Lower lobe of right lung (tissue), 2 donors: Measurements from ENCODE around the gene A1BG. TPM values are rescaled to one million over a fixed set of nuclear protein-coding genes. Genes with fewer than 3 reads are reported as not detected.

ENCODE experiments used
- ATAC-seq, 2 donors: fragments of 200-7000 bp; cut with Tn5 transposase; one replicate each; pipeline ENCODE4 v1.9.1; 2020 to 2022; ENCODE audit warnings: mild to moderate bottlenecking in 2 of 2, moderate library complexity in 2 of 2
- DNase-seq: peaks from one replicate; pipeline ENCODE4 v3.0.0-alpha.2; 2020
- H3K27ac ChIP-seq: fragments of 200-600 bp; one replicate; pipeline ENCODE4 v1.8.0; 2022
- H3K27me3 ChIP-seq: fragments of 200-600 bp; one replicate; pipeline ENCODE4 v1.8.0; 2022; ENCODE audit warnings: low read depth
- H3K36me3 ChIP-seq: fragments of 200-600 bp; one replicate; pipeline ENCODE4 v1.8.0; 2022; ENCODE audit warnings: mild to moderate bottlenecking
- H3K4me1 ChIP-seq: fragments of 200-600 bp; one replicate; pipeline ENCODE4 v1.8.0; 2022
- H3K4me3 ChIP-seq: fragments of 200-600 bp; one replicate; pipeline ENCODE4 v1.8.0; 2022; ENCODE audit warnings: mild to moderate bottlenecking
- H3K9me3 ChIP-seq: fragments of 200-600 bp; one replicate; pipeline ENCODE4 v1.8.0; 2022
- CTCF ChIP-seq: fragments of 200-600 bp; IDR thresholded peaks from one replicate; pipeline ENCODE4 v1.8.0; 2022; ENCODE audit warnings: antibody characterized with exemption, mild to moderate bottlenecking
- intact Hi-C: fragments of 100-400 bp; cut with DNase I; formaldehyde crosslinking; loops from one replicate; pipeline ENCODE4 v1.11.0; 2022
- total RNA-seq: library from RNA; stranded (reverse); fragmentation: NEBNext Ultra II Directional; extraction: Animal tissue kit (Norgen Biotek cat#: 25700); gene quantifications from one replicate; pipeline ENCODE4 v1.2.1, GENCODE V29; 2021
- donor health status: DM: no; HTN: yes; CAD: no; lungs with severe emphysema.

The A1BG gene
- total RNA-seq, 1 donor from 2014 or later, result 14.0 TPM

DNA sequence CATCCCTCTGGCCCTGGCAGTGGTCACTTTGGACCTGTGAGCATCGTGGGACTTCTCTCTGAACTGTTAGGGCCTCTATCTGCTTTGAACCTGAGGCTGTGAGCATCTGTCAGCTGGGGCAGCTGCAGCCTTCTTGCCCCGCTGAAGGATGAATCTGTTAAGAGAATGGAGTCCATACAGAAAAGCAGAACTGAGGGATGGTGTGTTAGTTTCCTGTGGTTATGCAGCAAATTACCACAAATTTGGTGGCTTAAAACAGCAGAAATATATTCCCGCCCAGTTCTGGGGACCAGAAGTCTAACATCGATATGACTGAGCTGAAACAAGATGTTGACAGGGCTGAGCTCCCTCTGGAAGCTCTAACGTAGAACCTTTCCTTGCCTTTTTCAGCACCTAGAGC is 10.9 kb upstream of the A1BG start:
- Histone ChIP-seq H3K9me3 (no peaks in the 10 kb centered on the region), H3K27me3 (peaks cover 7% of the 10 kb centered on the region), H3K36me3 (no peaks in the 10 kb centered on the region), H3K27ac (no peak overlapping the region), H3K4me1 (peaks cover 10% of the 10 kb centered on the region), H3K4me3 (peak overlapping the region; percentile 1)
- no peak for DNase-seq
- intact Hi-C loops, result no loop called here
- no peak for TF ChIP-seq CTCF
- ATAC-seq, result no peak

DNA sequence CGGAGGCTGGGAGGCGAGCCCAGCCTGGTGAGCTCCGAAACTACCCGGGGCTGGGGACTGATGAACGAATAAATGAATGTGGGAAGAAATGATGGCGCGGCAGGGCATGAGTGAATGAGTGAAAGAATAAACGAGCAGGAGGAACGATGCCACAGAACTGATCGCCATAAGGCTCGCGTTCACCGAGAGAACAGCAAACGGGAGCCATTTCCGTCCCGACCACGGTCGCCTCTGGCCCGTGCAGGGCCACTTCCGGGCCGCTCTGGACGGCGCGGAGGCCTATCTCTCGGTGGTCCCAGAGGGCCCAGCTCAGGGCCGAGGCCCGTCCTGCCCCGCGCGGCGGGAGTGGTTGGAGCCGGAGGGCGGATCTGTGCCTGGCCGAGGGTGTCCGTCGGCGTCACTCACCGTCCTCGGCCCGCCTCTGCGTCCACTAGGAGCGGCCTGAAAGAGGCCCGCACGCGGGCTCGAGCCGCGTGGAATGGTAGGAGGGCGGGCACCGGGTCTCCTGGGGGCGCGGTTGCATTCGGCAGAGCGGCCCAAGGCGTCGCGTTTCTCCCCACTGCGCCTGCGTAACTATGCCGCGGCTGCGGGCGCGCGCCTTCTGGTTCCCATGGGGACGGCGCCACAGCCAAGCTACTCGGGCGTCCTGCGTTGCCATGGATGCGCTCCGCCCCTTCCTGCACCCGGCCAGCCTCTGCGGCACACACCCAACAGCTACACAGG is 9.1 kb upstream of the A1BG start, which contains the start of gene ZNF497:
Gene ZNF497 (minus strand): TSS at position 480 of the 723 bp plus-strand sequence. CDS start 5,116 bp downstream, outside the sequence.
- peak; percentile 99 for DNase-seq
- peaks cover 10% of the 10 kb centered on the region for H3K4me1 ChIP-seq
- H3K36me3 ChIP-seq, result no peaks in the 10 kb centered on the region
- intact Hi-C loops, result no loop called here
- no peaks in the 10 kb centered on the region for H3K9me3 ChIP-seq
- H3K4me3 ChIP-seq, result peak within 1 kb of the TSS; percentile 92
- peak; percentile 97 for ATAC-seq
- TF ChIP-seq CTCF, result peak; percentile 18
- H3K27ac ChIP-seq, result peak within 1 kb of the TSS; percentile 95
- H3K27me3 ChIP-seq, result peaks cover 4% of the 10 kb centered on the region

- no peak for TF ChIP-seq CTCF
- Histone ChIP-seq H3K36me3 (no peaks in the 10 kb centered on the region), H3K27me3 (peaks cover 6% of the 10 kb centered on the region), H3K4me1 (peaks cover 15% of the 10 kb centered on the region), H3K9me3 (no peaks in the 10 kb centered on the region), H3K27ac (peak overlapping the region; percentile 95), H3K4me3 (peak overlapping the region; percentile 92)
- ATAC-seq, result peak; percentile 34 to 51
- intact Hi-C loops, result no loop called here
- DNase-seq, result peak; percentile 77
These were observed 8.6 kb upstream of the A1BG start for GRCh38 chr19:58361900-58362271.

- ATAC-seq (no peak), DNase-seq (peak; percentile 39)
- no peaks in the 10 kb centered on the region for H3K36me3 ChIP-seq
- peaks cover 28% of the 10 kb centered on the region for H3K4me1 ChIP-seq
- H3K27ac ChIP-seq, result no peak overlapping the region
- no peaks in the 10 kb centered on the region for H3K9me3 ChIP-seq
- peaks cover 25% of the 10 kb centered on the region for H3K27me3 ChIP-seq
- intact Hi-C loops, result no loop called here
- no peak overlapping the region for H3K4me3 ChIP-seq
- TF ChIP-seq CTCF, result no peak
These were observed 4.3 kb upstream of the A1BG start for GRCh38 chr19:58357481-58358145.

- peaks cover 30% of the 10 kb centered on the region for H3K27me3 ChIP-seq
- no peaks in the 10 kb centered on the region for H3K36me3 ChIP-seq
- ATAC-seq (peak in 1 of 2 donors; percentile 20), DNase-seq (peak; percentile 41)
- intact Hi-C loops, result no loop called here
- H3K4me3 ChIP-seq, result peak overlapping the region; percentile 46
- peaks cover 27% of the 10 kb centered on the region for H3K4me1 ChIP-seq
- H3K9me3 ChIP-seq, result no peaks in the 10 kb centered on the region
- no peak for TF ChIP-seq CTCF
- H3K27ac ChIP-seq, result no peak overlapping the region
These were observed 3.6 kb upstream of the A1BG start for GRCh38 chr19:58356766-58357480.
